ENCODE data around the gene GABRB2.

- TF ChIP-seq POLR2A (IDR thresholded peaks at IDR 0.05) (no peak), CTCF (IDR thresholded peaks at IDR 0.05) (no peak)
Measured at GRCh38 chr5:161369022-161369421, 177.5 kb downstream of the GABRB2 start.

Measured in adrenal gland (tissue), 5 donors.